Parathyroid adenoma (tissue), 2 donors: ENCODE results near the gene ENDOG.
"Not testable (repeated sequence)": the region's sequence is repeated elsewhere in the genome, so short reads cannot be mapped to it uniquely, and the experiment has no call there.

Experiments
- H2AFZ ChIP-seq: fragments of 300-600 bp; sonication (generic); one replicate; pipeline ENCODE4 v1.7.0; 2017; ENCODE audit warnings: antibody characterized with exemption, mild to moderate bottlenecking
- H3K27ac ChIP-seq: fragments of 300-600 bp; sonication (generic); one replicate; pipeline ENCODE4 v1.7.0; 2017
- H3K27me3 ChIP-seq: fragments of 300-600 bp; sonication (generic); one replicate; pipeline ENCODE4 v1.7.0; 2017; ENCODE audit warnings: low read length; ENCODE audit not compliant: control insufficient read depth, insufficient read depth
- H3K36me3 ChIP-seq: fragments of 300-600 bp; sonication (generic); one replicate; pipeline ENCODE4 v1.7.0; 2017; ENCODE audit warnings: low read length; ENCODE audit not compliant: control insufficient read depth, insufficient read depth
- H3K4me1 ChIP-seq: fragments of 300-600 bp; sonication (generic); one replicate; pipeline ENCODE4 v1.7.0; 2017; ENCODE audit warnings: control low read depth
- H3K4me2 ChIP-seq: fragments of 300-600 bp; sonication (generic); one replicate; pipeline ENCODE4 v1.7.0; 2017; ENCODE audit warnings: low read length
- H3K4me3 ChIP-seq: fragments of 300-600 bp; sonication (generic); one replicate; pipeline ENCODE4 v1.7.0; 2017; ENCODE audit warnings: low read depth, low read length
- H3K79me2 ChIP-seq: fragments of 300-600 bp; sonication (generic); one replicate; pipeline ENCODE4 v1.7.0; 2017; ENCODE audit warnings: control low read depth
- H3K9ac ChIP-seq: fragments of 300-600 bp; sonication (generic); one replicate; pipeline ENCODE4 v1.7.0; 2017; ENCODE audit warnings: mild to moderate bottlenecking
- H3K9me3 ChIP-seq: fragments of 300-600 bp; sonication (generic); one replicate; pipeline ENCODE4 v1.7.0; 2017; ENCODE audit warnings: low read length; ENCODE audit not compliant: control insufficient read depth
- TF ChIP-seq, protein P1 (sequence below): fragments of 300-600 bp; sonication (generic); IDR thresholded peaks from one replicate; pipeline ENCODE4 v1.7.0; 2017; ENCODE audit warnings: antibody characterized with exemption, mild to moderate bottlenecking
- donor health status: primary hyperparathyroidism.

ENDOG gene

DNA sequence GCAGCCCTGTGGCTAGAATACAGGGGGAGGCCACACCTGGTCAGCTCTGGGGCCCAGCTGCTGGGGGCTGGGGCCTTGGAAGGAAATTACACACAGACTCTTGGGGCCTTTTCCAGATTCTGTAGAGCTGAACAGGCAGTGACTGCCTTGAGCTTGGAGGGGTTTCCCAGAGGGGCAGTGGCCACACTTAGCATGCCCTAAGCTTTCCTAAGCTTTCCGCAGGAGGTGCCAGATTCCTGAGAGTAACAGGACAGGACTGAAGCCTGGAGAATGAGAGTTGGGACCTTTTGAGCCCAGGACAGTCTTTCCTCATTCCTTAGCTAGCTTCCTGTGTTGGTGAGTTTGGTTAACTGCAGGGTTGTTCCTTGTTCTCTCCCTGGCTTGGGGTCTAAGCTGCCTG, 29.9 kb upstream of the ENDOG start:
- TF ChIP-seq, protein P1, sequence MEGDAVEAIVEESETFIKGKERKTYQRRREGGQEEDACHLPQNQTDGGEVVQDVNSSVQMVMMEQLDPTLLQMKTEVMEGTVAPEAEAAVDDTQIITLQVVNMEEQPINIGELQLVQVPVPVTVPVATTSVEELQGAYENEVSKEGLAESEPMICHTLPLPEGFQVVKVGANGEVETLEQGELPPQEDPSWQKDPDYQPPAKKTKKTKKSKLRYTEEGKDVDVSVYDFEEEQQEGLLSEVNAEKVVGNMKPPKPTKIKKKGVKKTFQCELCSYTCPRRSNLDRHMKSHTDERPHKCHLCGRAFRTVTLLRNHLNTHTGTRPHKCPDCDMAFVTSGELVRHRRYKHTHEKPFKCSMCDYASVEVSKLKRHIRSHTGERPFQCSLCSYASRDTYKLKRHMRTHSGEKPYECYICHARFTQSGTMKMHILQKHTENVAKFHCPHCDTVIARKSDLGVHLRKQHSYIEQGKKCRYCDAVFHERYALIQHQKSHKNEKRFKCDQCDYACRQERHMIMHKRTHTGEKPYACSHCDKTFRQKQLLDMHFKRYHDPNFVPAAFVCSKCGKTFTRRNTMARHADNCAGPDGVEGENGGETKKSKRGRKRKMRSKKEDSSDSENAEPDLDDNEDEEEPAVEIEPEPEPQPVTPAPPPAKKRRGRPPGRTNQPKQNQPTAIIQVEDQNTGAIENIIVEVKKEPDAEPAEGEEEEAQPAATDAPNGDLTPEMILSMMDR = no peak
- Histone ChIP-seq H3K36me3 (no peaks in the 10 kb centered on the region), H3K4me1 (no peaks in the 10 kb centered on the region), H3K27ac (no peak overlapping the region), H2AFZ (no peak overlapping the region), H3K4me3 (peak overlapping the region; percentile 94), H3K79me2 (no peaks in the 10 kb centered on the region), H3K9me3 (no peaks in the 10 kb centered on the region), H3K4me2 (peak overlapping the region; percentile 93), H3K27me3 (no peaks in the 10 kb centered on the region), H3K9ac (no peak overlapping the region)

DNA sequence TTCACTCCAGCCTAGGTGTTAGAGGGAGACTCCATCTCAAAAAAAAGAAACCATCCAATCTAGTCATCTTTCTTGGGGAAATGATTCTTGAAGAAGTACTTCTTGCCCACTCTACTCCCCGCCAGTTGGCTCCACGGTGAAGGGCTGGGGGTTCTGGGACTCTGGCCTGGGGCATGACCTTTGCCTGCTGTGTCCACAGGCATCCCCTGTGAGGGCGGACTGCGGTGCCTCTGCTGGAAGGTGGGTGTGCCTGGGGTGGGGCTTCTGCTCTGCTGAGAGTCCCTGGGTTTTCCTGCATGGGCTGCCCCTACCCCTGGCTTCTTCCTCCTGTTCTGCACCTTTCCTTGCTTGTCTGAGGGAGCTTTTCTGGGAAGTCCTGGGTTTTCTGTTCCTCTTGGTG, 27.8 kb upstream of the ENDOG start:
- H2AFZ ChIP-seq = no peak overlapping the region
- H3K9ac ChIP-seq = no peak overlapping the region
- no peak overlapping the region for H3K4me3 ChIP-seq
- TF ChIP-seq, protein P1 = no peak
- H3K9me3 ChIP-seq = no peaks in the 10 kb centered on the region
- H3K36me3 ChIP-seq = no peaks in the 10 kb centered on the region
- no peaks in the 10 kb centered on the region for H3K27me3 ChIP-seq
- no peaks in the 10 kb centered on the region for H3K79me2 ChIP-seq
- no peak overlapping the region for H3K27ac ChIP-seq
- no peak overlapping the region for H3K4me2 ChIP-seq
- H3K4me1 ChIP-seq = no peaks in the 10 kb centered on the region

DNA sequence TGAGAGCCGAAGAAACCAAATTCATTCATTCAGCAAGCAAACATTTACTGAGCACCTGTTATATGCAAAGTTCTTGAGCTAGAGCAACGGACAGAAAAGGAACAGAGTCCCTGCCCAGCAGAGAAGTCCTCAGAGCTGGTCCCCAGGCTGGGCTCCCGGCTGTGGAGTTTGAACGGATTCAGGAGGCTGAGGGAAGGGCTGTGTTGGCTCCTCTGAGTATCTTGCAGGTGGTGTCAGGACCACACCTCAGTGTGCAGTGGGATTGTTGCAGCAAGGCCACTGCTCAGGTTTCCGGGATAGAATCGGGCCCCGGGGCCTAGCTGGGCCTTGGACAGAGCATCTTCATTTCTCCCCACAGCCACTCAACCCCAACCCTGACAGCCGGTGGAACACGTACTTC, 26.2 kb upstream of the ENDOG start:
- Histone ChIP-seq H2AFZ (no peak overlapping the region), H3K9me3 (no peaks in the 10 kb centered on the region), H3K4me2 (no peak overlapping the region), H3K4me3 (no peak overlapping the region), H3K27me3 (no peaks in the 10 kb centered on the region), H3K79me2 (no peaks in the 10 kb centered on the region), H3K36me3 (no peaks in the 10 kb centered on the region), H3K9ac (no peak overlapping the region), H3K4me1 (no peaks in the 10 kb centered on the region), H3K27ac (no peak overlapping the region)
- TF ChIP-seq, protein P1 = no peak

DNA sequence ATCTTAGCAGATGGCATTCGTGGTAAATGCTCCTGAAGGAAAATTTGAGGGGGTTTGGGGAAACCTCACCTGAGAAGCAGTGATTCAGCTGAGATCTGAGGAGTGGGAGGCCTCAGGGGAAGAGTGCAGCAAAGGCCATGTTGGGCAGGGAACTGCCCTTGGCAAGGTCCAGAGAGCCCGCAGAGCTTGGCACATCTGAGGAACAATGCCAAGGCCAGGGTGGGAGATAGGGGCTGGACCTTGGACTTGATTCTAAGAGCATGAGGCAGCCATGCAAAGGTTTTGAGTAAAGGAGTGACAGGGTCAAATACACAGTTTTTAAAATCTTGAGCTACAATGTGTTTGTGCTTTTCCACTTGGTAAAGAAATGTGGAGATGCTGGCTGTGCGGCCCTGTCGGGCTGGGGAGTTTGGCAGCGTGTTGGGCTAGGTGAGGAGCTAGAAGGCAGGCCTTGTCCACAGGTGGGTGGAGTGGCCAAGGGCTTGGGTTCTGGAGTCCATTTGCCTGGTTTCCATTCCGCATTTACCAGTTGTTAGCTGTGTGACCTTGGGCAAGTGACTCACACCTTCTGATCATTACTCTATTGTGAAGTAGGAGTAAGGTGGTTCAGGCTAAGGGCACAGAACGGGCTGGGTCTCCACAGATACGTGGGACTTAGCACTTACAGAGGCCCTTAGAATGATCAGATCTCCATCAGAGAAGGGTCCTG, 25.2 kb upstream of the ENDOG start:
- no peaks in the 10 kb centered on the region for H3K9me3 ChIP-seq
- no peak overlapping the region for H3K27ac ChIP-seq
- TF ChIP-seq, protein P1 = no peak
- no peaks in the 10 kb centered on the region for H3K36me3 ChIP-seq
- H3K27me3 ChIP-seq = no peaks in the 10 kb centered on the region
- no peak overlapping the region for H2AFZ ChIP-seq
- H3K9ac ChIP-seq = no peak overlapping the region
- no peaks in the 10 kb centered on the region for H3K79me2 ChIP-seq
- H3K4me2 ChIP-seq = no peak overlapping the region
- H3K4me1 ChIP-seq = no peaks in the 10 kb centered on the region
- H3K4me3 ChIP-seq = no peak overlapping the region

DNA sequence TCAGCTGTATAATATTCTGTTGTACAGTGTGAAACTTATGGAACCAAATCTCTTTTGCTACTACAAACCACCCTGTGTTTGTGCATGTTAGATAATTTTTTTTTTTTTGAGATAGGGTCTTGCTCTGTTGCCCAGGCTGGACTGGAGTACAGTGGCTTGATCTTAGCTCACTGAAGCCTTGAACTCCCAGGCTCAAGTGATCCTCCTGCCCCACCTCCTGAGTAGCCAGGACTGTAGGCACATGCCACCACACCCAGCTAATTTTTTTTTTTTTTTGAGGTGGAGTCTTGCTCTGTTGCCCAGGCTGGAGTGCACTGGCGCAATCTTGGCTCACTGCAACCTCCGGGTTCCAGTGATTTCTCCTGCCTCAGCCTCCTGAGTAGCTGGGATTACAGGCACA, 23.3 kb upstream of the ENDOG start:
- H2AFZ ChIP-seq, H3K27ac ChIP-seq, H3K9me3 ChIP-seq, H3K4me1 ChIP-seq, H3K36me3 ChIP-seq, H3K4me2 ChIP-seq, H3K27me3 ChIP-seq, H3K79me2 ChIP-seq, H3K9ac ChIP-seq, H3K4me3 ChIP-seq: not testable (repeated sequence)
